Fibroblast of skin of left biceps (primary cell): Measurements from ENCODE around the gene RSAD2.
"Not testable (repeated sequence)": the region's sequence is repeated elsewhere in the genome, so short reads cannot be mapped to it uniquely, and the experiment has no call there.

Experiments
- DNase-seq, 2 experiments: peaks; one replicate each; pipeline ENCODE4 v3.0.0-alpha.2; 2013; ENCODE audit warnings: low read depth in 2 of 2

The RSAD2 gene

GRCh38 chr2:6864231-6864754 is 13.3 kb upstream of the RSAD2 start:
- DNase-seq = no peak

GRCh38 chr2:6864923-6865345 is 12.6 kb upstream of the RSAD2 start:
- DNase-seq = no peak

GRCh38 chr2:6865346-6866274 is 12.0 kb upstream of the RSAD2 start, which contains the start of gene CMPK2:
TSS of gene CMPK2 (minus strand) at chr2:6865907. CDS start at chr2:6865696, 211 bp downstream.
- peak in 1 of 2 experiments; percentile 10 for DNase-seq

- no peak for DNase-seq
These were observed 11.3 kb upstream of the RSAD2 start for GRCh38 chr2:6866275-6866671.

GRCh38 chr2:6866982-6867381 is 10.6 kb upstream of the RSAD2 start:
- DNase-seq = no peak

GRCh38 chr2:6872394-6872793 is 5.2 kb upstream of the RSAD2 start:
- no peak for DNase-seq

GRCh38 chr2:6874032-6874431 is 3.5 kb upstream of the RSAD2 start:
- DNase-seq = no peak

- DNase-seq = no peak
These were observed 1.3 kb upstream of the RSAD2 start for GRCh38 chr2:6876309-6876708.

GRCh38 chr2:6878549-6878948 is 972 bp downstream of the RSAD2 start:
- DNase-seq = no peak

GRCh38 chr2:6879011-6879410 is 1.4 kb downstream of the RSAD2 start:
- no peak for DNase-seq

- DNase-seq = no peak
These were observed 2.7 kb downstream of the RSAD2 start for GRCh38 chr2:6880200-6880733.

GRCh38 chr2:6881046-6881445 is 3.5 kb downstream of the RSAD2 start:
- no peak for DNase-seq

GRCh38 chr2:6881516-6881915 is 3.9 kb downstream of the RSAD2 start:
- DNase-seq = no peak

GRCh38 chr2:6883448-6884122 is 6.0 kb downstream of the RSAD2 start:
- no peak for DNase-seq

GRCh38 chr2:6885551-6885950 is 8.0 kb downstream of the RSAD2 start:
- DNase-seq = no peak

- no peak for DNase-seq
These were observed 8.4 kb downstream of the RSAD2 start for GRCh38 chr2:6885968-6886367.

GRCh38 chr2:6887751-6888192 is 10.2 kb downstream of the RSAD2 start:
- DNase-seq = no peak

- no peak for DNase-seq
These were observed 11.1 kb downstream of the RSAD2 start for GRCh38 chr2:6888724-6889123.

- DNase-seq = no peak
These were observed 16.4 kb downstream of the RSAD2 start for GRCh38 chr2:6893876-6894482.

GRCh38 chr2:6896930-6897759 is 19.6 kb downstream of the RSAD2 start:
- DNase-seq = peak in 1 of 2 experiments; percentile 4

- DNase-seq = not testable (repeated sequence)
These were observed 25.0 kb downstream of the RSAD2 start for GRCh38 chr2:6902581-6902980.
